RWPE2 (cell line): ENCODE results near the gene NEAT1.
A peak's percentile ranks its signal among the peaks of the same experiment; 100 is the strongest.

Experiments
- ATAC-seq: fragments of 200-7000 bp; cut with Tn5 transposase; 3 replicates; pipeline ENCODE4 v1.9.1; 2021; ENCODE audit warnings: low read depth
- DNase-seq: peaks from one replicate; pipeline ENCODE4 v3.0.0-alpha.2; 2020; ENCODE audit warnings: low spot score
- H3K27ac ChIP-seq: fragments of 450-650 bp; 2 replicates; pipeline ENCODE4 v1.5.1; 2017; ENCODE audit warnings: mild to moderate bottlenecking; ENCODE audit not compliant: poor library complexity, severe bottlenecking
- H3K27me3 ChIP-seq: fragments of 250-450 bp; sonication (Bioruptor Pico); 2 replicates; pipeline ENCODE4 v1.5.1; 2021; ENCODE audit warnings: mild to moderate bottlenecking, moderate library complexity; ENCODE audit not compliant: insufficient read depth, poor library complexity, severe bottlenecking
- H3K36me3 ChIP-seq: fragments of 250-450 bp; sonication (Bioruptor Pico); 2 replicates; pipeline ENCODE4 v1.5.1; 2020; ENCODE audit warnings: low read depth, mild to moderate bottlenecking, moderate library complexity
- H3K4me1 ChIP-seq: fragments of 250-450 bp; sonication (Bioruptor Pico); 2 replicates; pipeline ENCODE4 v1.5.1; 2021; ENCODE audit warnings: mild to moderate bottlenecking, moderate library complexity; ENCODE audit not compliant: insufficient read depth, poor library complexity, severe bottlenecking
- H3K4me3 ChIP-seq: fragments of 250-450 bp; sonication (Bioruptor Pico); 2 replicates; pipeline ENCODE4 v1.5.1; 2021; ENCODE audit warnings: mild to moderate bottlenecking, moderate library complexity; ENCODE audit not compliant: severe bottlenecking
- H3K9me3 ChIP-seq: fragments of 250-450 bp; sonication (Bioruptor Pico); 2 replicates; pipeline ENCODE4 v1.5.1; 2021; ENCODE audit warnings: mild to moderate bottlenecking, moderate library complexity; ENCODE audit not compliant: severe bottlenecking
- TF ChIP-seq, protein P1 (sequence below): fragments of 450-650 bp; IDR thresholded peaks from one replicate; pipeline ENCODE4 v1.5.1; 2017; ENCODE audit warnings: mild to moderate bottlenecking, moderate library complexity; ENCODE audit not compliant: poor library complexity, severe bottlenecking

NEAT1 gene

DNA sequence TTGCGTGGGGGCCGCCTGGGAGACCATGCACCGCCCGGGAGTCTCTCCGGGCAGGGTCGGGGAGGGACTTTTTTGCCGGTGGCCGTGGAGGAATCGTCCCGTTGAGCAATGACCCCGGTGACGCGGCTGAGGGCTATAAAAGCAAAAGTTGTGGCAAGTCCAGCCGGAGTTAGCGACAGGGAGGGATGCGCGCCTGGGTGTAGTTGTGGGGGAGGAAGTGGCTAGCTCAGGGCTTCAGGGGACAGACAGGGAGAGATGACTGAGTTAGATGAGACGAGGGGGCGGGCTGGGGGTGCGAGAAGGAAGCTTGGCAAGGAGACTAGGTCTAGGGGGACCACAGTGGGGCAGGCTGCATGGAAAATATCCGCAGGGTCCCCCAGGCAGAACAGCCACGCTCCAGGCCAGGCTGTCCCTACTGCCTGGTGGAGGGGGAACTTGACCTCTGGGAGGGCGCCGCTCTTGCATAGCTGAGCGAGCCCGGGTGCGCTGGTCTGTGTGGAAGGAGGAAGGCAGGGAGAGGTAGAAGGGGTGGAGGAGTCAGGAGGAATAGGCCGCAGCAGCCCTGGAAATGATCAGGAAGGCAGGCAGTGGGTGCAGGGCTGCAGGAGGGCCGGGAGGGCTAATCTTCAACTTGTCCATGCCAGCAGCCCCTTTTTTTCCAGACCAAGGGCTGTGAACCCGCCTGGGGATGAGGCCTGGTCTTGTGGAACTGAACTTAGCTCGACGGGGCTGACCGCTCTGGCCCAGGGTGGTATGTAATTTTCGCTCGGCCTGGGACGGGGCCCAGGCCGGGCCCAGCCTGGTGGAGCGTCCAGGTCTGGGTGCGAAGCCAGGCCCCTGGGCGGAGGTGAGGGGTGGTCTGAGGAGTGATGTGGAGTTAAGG lies at the start of gene NEAT1:
TSS of gene NEAT1 (plus strand) at position 166 of the 883 bp plus-strand sequence.
- Histone ChIP-seq H3K4me1 (peaks cover 31% of the 10 kb centered on the region), H3K27ac (peak within 1 kb of the TSS; percentile 97), H3K27me3 (no peaks in the 10 kb centered on the region), H3K4me3 (peak within 1 kb of the TSS; percentile 76), H3K9me3 (no peaks in the 10 kb centered on the region), H3K36me3 (peaks cover 51% of the 10 kb centered on the region)
- TF ChIP-seq, protein P1, sequence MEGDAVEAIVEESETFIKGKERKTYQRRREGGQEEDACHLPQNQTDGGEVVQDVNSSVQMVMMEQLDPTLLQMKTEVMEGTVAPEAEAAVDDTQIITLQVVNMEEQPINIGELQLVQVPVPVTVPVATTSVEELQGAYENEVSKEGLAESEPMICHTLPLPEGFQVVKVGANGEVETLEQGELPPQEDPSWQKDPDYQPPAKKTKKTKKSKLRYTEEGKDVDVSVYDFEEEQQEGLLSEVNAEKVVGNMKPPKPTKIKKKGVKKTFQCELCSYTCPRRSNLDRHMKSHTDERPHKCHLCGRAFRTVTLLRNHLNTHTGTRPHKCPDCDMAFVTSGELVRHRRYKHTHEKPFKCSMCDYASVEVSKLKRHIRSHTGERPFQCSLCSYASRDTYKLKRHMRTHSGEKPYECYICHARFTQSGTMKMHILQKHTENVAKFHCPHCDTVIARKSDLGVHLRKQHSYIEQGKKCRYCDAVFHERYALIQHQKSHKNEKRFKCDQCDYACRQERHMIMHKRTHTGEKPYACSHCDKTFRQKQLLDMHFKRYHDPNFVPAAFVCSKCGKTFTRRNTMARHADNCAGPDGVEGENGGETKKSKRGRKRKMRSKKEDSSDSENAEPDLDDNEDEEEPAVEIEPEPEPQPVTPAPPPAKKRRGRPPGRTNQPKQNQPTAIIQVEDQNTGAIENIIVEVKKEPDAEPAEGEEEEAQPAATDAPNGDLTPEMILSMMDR: no peak
- DNase-seq: peak; percentile 94
- ATAC-seq: no peak; the same call in 2 of the 3 replicates

DNA sequence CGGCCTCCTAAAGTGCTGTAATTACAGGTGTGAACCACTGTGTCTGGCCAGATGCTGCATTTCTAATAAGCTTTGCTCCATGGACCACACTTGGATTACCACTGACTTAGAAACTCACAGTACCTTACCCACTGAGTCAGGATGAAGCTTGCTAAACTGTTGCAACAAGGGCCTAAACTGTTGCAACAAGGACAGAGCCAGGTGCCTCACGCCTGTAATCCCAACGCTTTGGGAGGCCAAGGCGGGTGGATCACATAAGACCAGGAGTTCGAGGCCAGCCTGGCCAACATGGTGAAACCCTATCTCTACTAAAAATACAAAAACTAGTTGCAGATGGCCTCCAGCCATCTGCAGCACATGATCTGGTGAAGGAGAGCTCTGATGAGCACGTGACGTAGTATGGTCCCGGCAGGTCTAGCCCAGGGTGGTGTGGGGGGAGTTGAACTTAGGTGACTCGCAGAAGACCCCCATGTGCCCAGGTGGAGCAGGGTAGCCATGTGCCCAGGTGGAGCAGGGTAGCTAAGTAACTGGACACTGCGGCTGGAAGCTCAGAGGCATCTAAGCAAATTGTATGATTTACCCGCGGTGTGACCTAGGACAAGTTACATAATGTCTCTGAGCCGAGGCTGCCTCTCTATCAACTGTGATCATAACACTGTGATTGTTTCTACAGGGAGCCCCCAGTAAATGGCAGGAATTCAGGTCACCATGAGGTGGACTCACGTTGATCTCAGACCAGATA lies 48.6 kb upstream of the NEAT1 start:
- H3K27me3 ChIP-seq: no peaks in the 10 kb centered on the region
- DNase-seq: no peak
- no peak overlapping the region for H3K27ac ChIP-seq
- H3K36me3 ChIP-seq: no peaks in the 10 kb centered on the region
- no peaks in the 10 kb centered on the region for H3K4me1 ChIP-seq
- no peak overlapping the region for H3K4me3 ChIP-seq
- no peaks in the 10 kb centered on the region for H3K9me3 ChIP-seq
- TF ChIP-seq, protein P1: no peak
- ATAC-seq: no peak

DNA sequence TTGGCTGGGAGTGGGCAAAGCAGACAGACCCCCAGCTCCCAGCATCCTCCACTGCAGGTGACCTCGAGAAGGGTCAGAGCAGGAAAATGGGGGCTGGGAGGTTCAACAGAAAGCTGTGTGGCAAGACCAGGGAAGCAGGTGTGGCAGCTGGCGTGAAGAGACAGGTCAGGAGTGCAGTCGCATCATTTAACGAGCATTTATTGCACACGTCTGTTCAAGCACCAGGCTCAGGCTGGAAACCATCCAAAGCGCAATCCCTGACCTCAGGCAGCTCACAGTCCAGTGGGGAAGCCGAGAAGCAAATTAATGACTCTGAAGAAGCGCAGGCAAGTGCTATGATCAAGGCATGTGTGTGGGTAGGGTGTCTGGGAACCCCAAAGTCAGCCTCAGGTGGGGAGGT lies 47.6 kb upstream of the NEAT1 start:
- Histone ChIP-seq H3K36me3 (no peaks in the 10 kb centered on the region), H3K27me3 (no peaks in the 10 kb centered on the region), H3K4me1 (no peaks in the 10 kb centered on the region), H3K9me3 (no peaks in the 10 kb centered on the region), H3K4me3 (no peak overlapping the region), H3K27ac (no peak overlapping the region)
- ATAC-seq: no peak
- TF ChIP-seq, protein P1: no peak
- DNase-seq: no peak

DNA sequence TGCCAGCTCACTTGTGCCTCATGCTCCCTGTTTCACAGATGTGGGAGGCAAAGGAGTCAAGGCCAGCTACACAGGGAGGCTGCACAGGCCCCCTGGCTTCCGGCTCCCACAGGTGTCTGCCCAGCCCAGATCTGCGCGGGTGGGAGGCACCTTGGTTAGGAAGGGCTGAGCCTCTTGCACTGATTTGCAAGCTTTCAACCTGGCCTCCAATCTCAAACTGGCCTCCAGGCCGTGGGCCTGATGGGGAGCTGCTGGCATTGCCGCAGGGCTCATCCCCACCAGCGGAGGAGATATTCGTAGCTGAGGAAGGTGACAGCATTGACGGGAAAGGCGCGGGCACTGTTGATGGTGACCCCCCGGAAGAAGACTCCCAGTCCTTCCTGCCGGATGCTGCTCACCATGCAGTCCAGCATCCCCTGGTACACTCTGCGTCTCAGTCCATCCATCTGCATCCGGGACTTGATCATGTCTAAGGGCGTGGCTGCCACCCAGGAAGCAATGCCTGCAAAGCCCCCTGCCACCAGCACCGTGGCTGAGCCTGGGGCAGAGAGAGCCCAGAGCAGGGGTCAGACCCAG lies 46.4 kb upstream of the NEAT1 start:
- DNase-seq (no peak), ATAC-seq (no peak)
- Histone ChIP-seq H3K9me3 (no peaks in the 10 kb centered on the region), H3K27me3 (no peaks in the 10 kb centered on the region), H3K4me3 (no peak overlapping the region), H3K36me3 (no peaks in the 10 kb centered on the region), H3K27ac (no peak overlapping the region), H3K4me1 (peaks cover 2% of the 10 kb centered on the region)
- TF ChIP-seq, protein P1: no peak
